HCT116 (cell line): ENCODE data around the gene TRHDE.

Experiments
- CBX3 ChIP-seq: IDR thresholded peaks from 2 replicates; pipeline ENCODE4 v1.6.1; 2012; ENCODE audit warnings: low read depth
- EZH2 ChIP-seq: fragments of 200-600 bp; sonication (generic); IDR thresholded peaks from 2 replicates; pipeline ENCODE4 v1.6.1; 2017; ENCODE audit warnings: antibody characterized with exemption, mixed run types
- EZH2phosphoT487 ChIP-seq: fragments of 200-600 bp; IDR thresholded peaks from 2 replicates; pipeline ENCODE4 v1.6.1; 2018; ENCODE audit warnings: antibody characterized with exemption, borderline replicate concordance
- FOSL1 ChIP-seq: IDR thresholded peaks from 2 replicates; pipeline ENCODE4 v1.6.1; 2012; ENCODE audit warnings: low read depth
- POLR2A ChIP-seq: IDR thresholded peaks from 2 replicates; pipeline ENCODE4 v1.7.0; 2011; ENCODE audit warnings: borderline replicate concordance; ENCODE audit not compliant: insufficient read depth, insufficient read length; ENCODE audit errors: extremely low read depth
- SP1 ChIP-seq: IDR thresholded peaks from 2 replicates; pipeline ENCODE4 v1.6.1; 2012; ENCODE audit warnings: low read depth
- SRF ChIP-seq: IDR thresholded peaks from 2 replicates; pipeline ENCODE4 v1.6.1; 2012; ENCODE audit warnings: low read depth
- TCF7L2 ChIP-seq: IDR thresholded peaks from 2 replicates; pipeline ENCODE4 v1.7.0; 2011; ENCODE audit warnings: borderline replicate concordance, inconsistent platforms; ENCODE audit not compliant: insufficient read depth, insufficient read length; ENCODE audit errors: extremely low read depth
- YY1 ChIP-seq: IDR thresholded peaks from 2 replicates; pipeline ENCODE4 v1.6.1; 2011; ENCODE audit warnings: low read length, low read depth, moderate library complexity, mild to moderate bottlenecking; ENCODE audit not compliant: insufficient replicate concordance; ENCODE audit errors: extremely low read depth
- ZNF274 ChIP-seq: fragments of 200-500 bp; sonication (Bioruptor generic); IDR thresholded peaks from 2 replicates; pipeline ENCODE4 v1.6.1; 2014; ENCODE audit warnings: mild to moderate bottlenecking, low read depth, low read length, inconsistent platforms
- TF ChIP-seq, protein P1 (sequence below), 3 experiments: fragments of 200-600 bp in 1 of 3; sonication (generic) in 1 of 3; IDR thresholded peaks in 2 of 3; conservative IDR thresholded peaks in 1 of 3; 2 replicates each; pipeline ENCODE4 v1.5.1; 2012 to 2017; ENCODE audit warnings: low read depth in 2 of 3, low read length in 2 of 3, antibody characterized with exemption in 1 of 3, borderline replicate concordance in 1 of 3, control low read depth in 1 of 3, mild to moderate bottlenecking in 1 of 3, mixed read lengths in 1 of 3, mixed run types in 1 of 3, moderate library complexity in 1 of 3; ENCODE audit not compliant: insufficient read depth in 1 of 3
- TF ChIP-seq, protein P2 (sequence below): IDR thresholded peaks from 2 replicates; pipeline ENCODE4 v1.6.1; 2011; ENCODE audit warnings: mild to moderate bottlenecking, low read length, moderate library complexity; ENCODE audit not compliant: insufficient replicate concordance; ENCODE audit errors: extremely low read depth

DNA sequence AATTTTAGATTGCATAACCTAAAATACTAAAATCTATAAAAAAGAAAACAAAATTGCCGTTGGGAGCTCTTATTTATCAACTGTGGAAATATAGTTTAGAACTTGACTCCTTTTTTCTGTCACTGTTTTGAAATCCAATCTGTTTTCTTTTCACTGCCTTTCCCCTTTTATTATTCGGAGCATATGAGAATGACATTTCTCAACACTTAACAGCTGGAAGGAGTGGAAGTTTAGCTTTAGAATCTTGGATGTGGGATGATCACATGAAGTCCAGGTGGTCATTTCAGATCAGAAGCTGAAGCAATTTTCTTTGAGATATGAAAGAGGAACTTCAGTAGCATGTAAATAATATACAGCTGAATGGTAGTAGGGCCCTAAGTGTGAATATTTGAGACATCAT is 16.7 kb downstream of the TRHDE start:
- no peak for TF ChIP-seq POLR2A
- TF ChIP-seq, protein P1, sequence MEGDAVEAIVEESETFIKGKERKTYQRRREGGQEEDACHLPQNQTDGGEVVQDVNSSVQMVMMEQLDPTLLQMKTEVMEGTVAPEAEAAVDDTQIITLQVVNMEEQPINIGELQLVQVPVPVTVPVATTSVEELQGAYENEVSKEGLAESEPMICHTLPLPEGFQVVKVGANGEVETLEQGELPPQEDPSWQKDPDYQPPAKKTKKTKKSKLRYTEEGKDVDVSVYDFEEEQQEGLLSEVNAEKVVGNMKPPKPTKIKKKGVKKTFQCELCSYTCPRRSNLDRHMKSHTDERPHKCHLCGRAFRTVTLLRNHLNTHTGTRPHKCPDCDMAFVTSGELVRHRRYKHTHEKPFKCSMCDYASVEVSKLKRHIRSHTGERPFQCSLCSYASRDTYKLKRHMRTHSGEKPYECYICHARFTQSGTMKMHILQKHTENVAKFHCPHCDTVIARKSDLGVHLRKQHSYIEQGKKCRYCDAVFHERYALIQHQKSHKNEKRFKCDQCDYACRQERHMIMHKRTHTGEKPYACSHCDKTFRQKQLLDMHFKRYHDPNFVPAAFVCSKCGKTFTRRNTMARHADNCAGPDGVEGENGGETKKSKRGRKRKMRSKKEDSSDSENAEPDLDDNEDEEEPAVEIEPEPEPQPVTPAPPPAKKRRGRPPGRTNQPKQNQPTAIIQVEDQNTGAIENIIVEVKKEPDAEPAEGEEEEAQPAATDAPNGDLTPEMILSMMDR (IDR thresholded peaks at IDR 0.05 in 2 of 3, conservative IDR thresholded peaks at IDR 0.05 in 1 of 3; ENCODE audit: borderline replicate concordance in 1 of 3, insufficient read depth in 1 of 3, low read depth in 2 of 3, low read length in 2 of 3): no peak
- TF ChIP-seq CBX3: no peak
- no peak for TF ChIP-seq ZNF274
- TF ChIP-seq YY1: no peak
- TF ChIP-seq SP1: no peak
- no peak for TF ChIP-seq TCF7L2
- TF ChIP-seq EZH2: no peak
- TF ChIP-seq, protein P2, sequence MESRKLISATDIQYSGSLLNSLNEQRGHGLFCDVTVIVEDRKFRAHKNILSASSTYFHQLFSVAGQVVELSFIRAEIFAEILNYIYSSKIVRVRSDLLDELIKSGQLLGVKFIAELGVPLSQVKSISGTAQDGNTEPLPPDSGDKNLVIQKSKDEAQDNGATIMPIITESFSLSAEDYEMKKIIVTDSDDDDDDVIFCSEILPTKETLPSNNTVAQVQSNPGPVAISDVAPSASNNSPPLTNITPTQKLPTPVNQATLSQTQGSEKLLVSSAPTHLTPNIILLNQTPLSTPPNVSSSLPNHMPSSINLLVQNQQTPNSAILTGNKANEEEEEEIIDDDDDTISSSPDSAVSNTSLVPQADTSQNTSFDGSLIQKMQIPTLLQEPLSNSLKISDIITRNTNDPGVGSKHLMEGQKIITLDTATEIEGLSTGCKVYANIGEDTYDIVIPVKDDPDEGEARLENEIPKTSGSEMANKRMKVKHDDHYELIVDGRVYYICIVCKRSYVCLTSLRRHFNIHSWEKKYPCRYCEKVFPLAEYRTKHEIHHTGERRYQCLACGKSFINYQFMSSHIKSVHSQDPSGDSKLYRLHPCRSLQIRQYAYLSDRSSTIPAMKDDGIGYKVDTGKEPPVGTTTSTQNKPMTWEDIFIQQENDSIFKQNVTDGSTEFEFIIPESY: no peak
- TF ChIP-seq EZH2phosphoT487: no peak
- no peak for TF ChIP-seq SRF
- no peak for TF ChIP-seq FOSL1
